ENCODE results near the gene CTNNB1.

DNA sequence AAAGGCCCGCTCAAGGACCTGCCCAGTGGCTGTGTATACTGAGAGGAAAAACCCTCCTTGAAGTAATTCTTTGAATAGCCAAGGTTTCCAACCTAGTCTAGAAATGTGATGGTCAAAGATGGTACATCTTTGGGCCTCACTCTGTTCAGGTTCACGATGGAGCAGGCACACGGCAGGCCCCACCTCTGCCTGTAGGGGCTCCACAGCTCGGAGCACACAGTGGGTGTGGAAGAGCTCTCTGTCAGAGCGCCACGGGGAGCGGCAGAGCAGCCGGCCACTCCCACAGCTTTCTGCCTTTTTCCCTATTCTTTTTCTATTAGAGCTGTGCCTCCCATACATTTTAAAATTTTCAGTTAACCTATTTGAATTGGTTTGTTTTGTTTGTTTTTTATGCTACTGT lies 89.5 kb downstream of the CTNNB1 start:
- TF ChIP-seq ZKSCAN8 (CRISPR knock-in tag; IDR thresholded peaks at IDR 0.05; ENCODE audit: borderline replicate concordance) (no peak), SIN3A (IDR thresholded peaks at IDR 0.05; ENCODE audit: borderline replicate concordance, low read depth, low read length) (no peak), ZNF766 (CRISPR knock-in tag; IDR thresholded peaks at IDR 0.05; ENCODE audit: borderline replicate concordance) (no peak), POLR2A (IDR thresholded peaks at IDR 0.05; ENCODE audit: insufficient read depth in 1 of 2, low read depth in 2 of 2, low read length in 2 of 2) (no peak), ZNF138 (CRISPR knock-in tag; IDR thresholded peaks at IDR 0.05; ENCODE audit: low read depth) (no peak)
- TF ChIP-seq, protein P1, sequence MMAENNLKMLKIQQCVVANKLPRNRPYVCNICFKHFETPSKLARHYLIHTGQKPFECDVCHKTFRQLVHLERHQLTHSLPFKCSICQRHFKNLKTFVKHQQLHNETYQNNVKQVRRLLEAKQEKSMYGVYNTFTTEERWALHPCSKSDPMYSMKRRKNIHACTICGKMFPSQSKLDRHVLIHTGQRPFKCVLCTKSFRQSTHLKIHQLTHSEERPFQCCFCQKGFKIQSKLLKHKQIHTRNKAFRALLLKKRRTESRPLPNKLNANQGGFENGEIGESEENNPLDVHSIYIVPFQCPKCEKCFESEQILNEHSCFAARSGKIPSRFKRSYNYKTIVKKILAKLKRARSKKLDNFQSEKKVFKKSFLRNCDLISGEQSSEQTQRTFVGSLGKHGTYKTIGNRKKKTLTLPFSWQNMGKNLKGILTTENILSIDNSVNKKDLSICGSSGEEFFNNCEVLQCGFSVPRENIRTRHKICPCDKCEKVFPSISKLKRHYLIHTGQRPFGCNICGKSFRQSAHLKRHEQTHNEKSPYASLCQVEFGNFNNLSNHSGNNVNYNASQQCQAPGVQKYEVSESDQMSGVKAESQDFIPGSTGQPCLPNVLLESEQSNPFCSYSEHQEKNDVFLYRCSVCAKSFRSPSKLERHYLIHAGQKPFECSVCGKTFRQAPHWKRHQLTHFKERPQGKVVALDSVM (CRISPR knock-in tag; IDR thresholded peaks at IDR 0.05) = no peak
- TF ChIP-seq, protein P2, sequence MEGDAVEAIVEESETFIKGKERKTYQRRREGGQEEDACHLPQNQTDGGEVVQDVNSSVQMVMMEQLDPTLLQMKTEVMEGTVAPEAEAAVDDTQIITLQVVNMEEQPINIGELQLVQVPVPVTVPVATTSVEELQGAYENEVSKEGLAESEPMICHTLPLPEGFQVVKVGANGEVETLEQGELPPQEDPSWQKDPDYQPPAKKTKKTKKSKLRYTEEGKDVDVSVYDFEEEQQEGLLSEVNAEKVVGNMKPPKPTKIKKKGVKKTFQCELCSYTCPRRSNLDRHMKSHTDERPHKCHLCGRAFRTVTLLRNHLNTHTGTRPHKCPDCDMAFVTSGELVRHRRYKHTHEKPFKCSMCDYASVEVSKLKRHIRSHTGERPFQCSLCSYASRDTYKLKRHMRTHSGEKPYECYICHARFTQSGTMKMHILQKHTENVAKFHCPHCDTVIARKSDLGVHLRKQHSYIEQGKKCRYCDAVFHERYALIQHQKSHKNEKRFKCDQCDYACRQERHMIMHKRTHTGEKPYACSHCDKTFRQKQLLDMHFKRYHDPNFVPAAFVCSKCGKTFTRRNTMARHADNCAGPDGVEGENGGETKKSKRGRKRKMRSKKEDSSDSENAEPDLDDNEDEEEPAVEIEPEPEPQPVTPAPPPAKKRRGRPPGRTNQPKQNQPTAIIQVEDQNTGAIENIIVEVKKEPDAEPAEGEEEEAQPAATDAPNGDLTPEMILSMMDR (CRISPR knock-in tag; IDR thresholded peaks at IDR 0.05) = no peak
- TF ChIP-seq, protein P3, sequence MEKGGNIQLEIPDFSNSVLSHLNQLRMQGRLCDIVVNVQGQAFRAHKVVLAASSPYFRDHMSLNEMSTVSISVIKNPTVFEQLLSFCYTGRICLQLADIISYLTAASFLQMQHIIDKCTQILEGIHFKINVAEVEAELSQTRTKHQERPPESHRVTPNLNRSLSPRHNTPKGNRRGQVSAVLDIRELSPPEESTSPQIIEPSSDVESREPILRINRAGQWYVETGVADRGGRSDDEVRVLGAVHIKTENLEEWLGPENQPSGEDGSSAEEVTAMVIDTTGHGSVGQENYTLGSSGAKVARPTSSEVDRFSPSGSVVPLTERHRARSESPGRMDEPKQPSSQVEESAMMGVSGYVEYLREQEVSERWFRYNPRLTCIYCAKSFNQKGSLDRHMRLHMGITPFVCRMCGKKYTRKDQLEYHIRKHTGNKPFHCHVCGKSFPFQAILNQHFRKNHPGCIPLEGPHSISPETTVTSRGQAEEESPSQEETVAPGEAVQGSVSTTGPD (CRISPR knock-in tag; IDR thresholded peaks at IDR 0.05) = no peak
- TF ChIP-seq, protein P4, sequence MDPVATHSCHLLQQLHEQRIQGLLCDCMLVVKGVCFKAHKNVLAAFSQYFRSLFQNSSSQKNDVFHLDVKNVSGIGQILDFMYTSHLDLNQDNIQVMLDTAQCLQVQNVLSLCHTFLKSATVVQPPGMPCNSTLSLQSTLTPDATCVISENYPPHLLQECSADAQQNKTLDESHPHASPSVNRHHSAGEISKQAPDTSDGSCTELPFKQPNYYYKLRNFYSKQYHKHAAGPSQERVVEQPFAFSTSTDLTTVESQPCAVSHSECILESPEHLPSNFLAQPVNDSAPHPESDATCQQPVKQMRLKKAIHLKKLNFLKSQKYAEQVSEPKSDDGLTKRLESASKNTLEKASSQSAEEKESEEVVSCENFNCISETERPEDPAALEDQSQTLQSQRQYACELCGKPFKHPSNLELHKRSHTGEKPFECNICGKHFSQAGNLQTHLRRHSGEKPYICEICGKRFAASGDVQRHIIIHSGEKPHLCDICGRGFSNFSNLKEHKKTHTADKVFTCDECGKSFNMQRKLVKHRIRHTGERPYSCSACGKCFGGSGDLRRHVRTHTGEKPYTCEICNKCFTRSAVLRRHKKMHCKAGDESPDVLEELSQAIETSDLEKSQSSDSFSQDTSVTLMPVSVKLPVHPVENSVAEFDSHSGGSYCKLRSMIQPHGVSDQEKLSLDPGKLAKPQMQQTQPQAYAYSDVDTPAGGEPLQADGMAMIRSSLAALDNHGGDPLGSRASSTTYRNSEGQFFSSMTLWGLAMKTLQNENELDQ (CRISPR knock-in tag; IDR thresholded peaks at IDR 0.05; ENCODE audit: borderline replicate concordance) = no peak
- TF ChIP-seq, protein P5, sequence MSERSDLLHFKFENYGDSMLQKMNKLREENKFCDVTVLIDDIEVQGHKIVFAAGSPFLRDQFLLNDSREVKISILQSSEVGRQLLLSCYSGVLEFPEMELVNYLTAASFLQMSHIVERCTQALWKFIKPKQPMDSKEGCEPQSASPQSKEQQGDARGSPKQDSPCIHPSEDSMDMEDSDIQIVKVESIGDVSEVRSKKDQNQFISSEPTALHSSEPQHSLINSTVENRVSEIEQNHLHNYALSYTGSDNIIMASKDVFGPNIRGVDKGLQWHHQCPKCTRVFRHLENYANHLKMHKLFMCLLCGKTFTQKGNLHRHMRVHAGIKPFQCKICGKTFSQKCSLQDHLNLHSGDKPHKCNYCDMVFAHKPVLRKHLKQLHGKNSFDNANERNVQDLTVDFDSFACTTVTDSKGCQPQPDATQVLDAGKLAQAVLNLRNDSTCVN (CRISPR knock-in tag; IDR thresholded peaks at IDR 0.05; ENCODE audit: borderline replicate concordance) = no peak

Data from HepG2 (cell line).